HS-5 (cell line): ENCODE measurements around the gene TAAR1.
"Not testable (repeated sequence)": the region's sequence is repeated elsewhere in the genome, so short reads cannot be mapped to it uniquely, and the experiment has no call there.

Experiments used
- DNase-seq: peaks from one replicate; pipeline ENCODE4 v3.0.0-alpha.2; 2012; ENCODE audit warnings: low read depth

Gene TAAR1

GRCh38 chr6:132661906-132662305 lies 2.9 kb upstream of the TAAR1 start:
- no peak for DNase-seq

GRCh38 chr6:132651062-132651461 lies 7.9 kb downstream of the TAAR1 start:
- no peak for DNase-seq

- no peak for DNase-seq
Observed at GRCh38 chr6:132650429-132650828, 8.6 kb downstream of the TAAR1 start.

- no peak for DNase-seq
Observed at GRCh38 chr6:132648828-132649227, 10.2 kb downstream of the TAAR1 start.

- peak; percentile 58 for DNase-seq
Observed at GRCh38 chr6:132648356-132648755, 10.6 kb downstream of the TAAR1 start.

- DNase-seq: no peak
Observed at GRCh38 chr6:132643547-132643946, 15.4 kb downstream of the TAAR1 start.

- DNase-seq: not testable (repeated sequence)
Observed at GRCh38 chr6:132637135-132637534, 21.8 kb downstream of the TAAR1 start.

- not testable (repeated sequence) for DNase-seq
Observed at GRCh38 chr6:132635906-132636305, 23.1 kb downstream of the TAAR1 start.

- DNase-seq: not testable (repeated sequence)
Observed at GRCh38 chr6:132635288-132635687, 23.7 kb downstream of the TAAR1 start.

GRCh38 chr6:132634796-132635195 lies 24.2 kb downstream of the TAAR1 start:
- DNase-seq: no peak

- no peak for DNase-seq
Observed at GRCh38 chr6:132633362-132633761, 25.6 kb downstream of the TAAR1 start.

- DNase-seq: no peak
Observed at GRCh38 chr6:132624175-132624574, 34.8 kb downstream of the TAAR1 start, which contains the start of gene TAAR2. Gene TAAR2, minus strand, starts transcription at chr6:132624275. Its CDS starts 0 bp downstream, at chr6:132624275.

- DNase-seq: no peak
Observed at GRCh38 chr6:132623106-132623845, 35.7 kb downstream of the TAAR1 start.

- DNase-seq: no peak
Observed at GRCh38 chr6:132616677-132617076, 42.3 kb downstream of the TAAR1 start.

- no peak for DNase-seq
Observed at GRCh38 chr6:132614554-132614953, 44.4 kb downstream of the TAAR1 start.

GRCh38 chr6:132612449-132613108 lies 46.4 kb downstream of the TAAR1 start:
- DNase-seq: no peak

GRCh38 chr6:132611616-132612015 lies 47.4 kb downstream of the TAAR1 start:
- no peak for DNase-seq

- no peak for DNase-seq
Observed at GRCh38 chr6:132607544-132608233, 51.3 kb downstream of the TAAR1 start.

GRCh38 chr6:132604635-132605152 lies 54.3 kb downstream of the TAAR1 start:
- DNase-seq: no peak

- not testable (repeated sequence) for DNase-seq
Observed at GRCh38 chr6:132600900-132601299, 58.1 kb downstream of the TAAR1 start.

- no peak for DNase-seq
Observed at GRCh38 chr6:132598473-132598872, 60.5 kb downstream of the TAAR1 start.

- no peak for DNase-seq
Observed at GRCh38 chr6:132596201-132596600, 62.8 kb downstream of the TAAR1 start.
